ENCODE data around the gene DNAJB6. TPM values are rescaled to one million over a fixed set of nuclear protein-coding genes. Genes with fewer than 3 reads are reported as not detected.

Gene DNAJB6
- total RNA-seq, 2 donors from 2014 or later: 78.0 to 81.8 TPM

- Histone ChIP-seq H3K9ac (ENCODE audit: low read depth in 2 of 2, low read length in 2 of 2) (no peak overlapping the region), H3K27ac (no peak overlapping the region), H3K36me3 (no peaks in the 10 kb centered on the region), H3K27me3 (no peaks in the 10 kb centered on the region), H3K4me1 (no peaks in the 10 kb centered on the region), H3K4me3 (no peak overlapping the region), H3K9me3 (no peaks in the 10 kb centered on the region)
- intact Hi-C loops (cut with DNase I): no loop called here
- TF ChIP-seq CTCF (IDR thresholded peaks at IDR 0.05): no peak
- no peak for DNase-seq
Measured at GRCh38 chr7:157409753-157410727, 73.2 kb downstream of the DNAJB6 start.

DNA sequence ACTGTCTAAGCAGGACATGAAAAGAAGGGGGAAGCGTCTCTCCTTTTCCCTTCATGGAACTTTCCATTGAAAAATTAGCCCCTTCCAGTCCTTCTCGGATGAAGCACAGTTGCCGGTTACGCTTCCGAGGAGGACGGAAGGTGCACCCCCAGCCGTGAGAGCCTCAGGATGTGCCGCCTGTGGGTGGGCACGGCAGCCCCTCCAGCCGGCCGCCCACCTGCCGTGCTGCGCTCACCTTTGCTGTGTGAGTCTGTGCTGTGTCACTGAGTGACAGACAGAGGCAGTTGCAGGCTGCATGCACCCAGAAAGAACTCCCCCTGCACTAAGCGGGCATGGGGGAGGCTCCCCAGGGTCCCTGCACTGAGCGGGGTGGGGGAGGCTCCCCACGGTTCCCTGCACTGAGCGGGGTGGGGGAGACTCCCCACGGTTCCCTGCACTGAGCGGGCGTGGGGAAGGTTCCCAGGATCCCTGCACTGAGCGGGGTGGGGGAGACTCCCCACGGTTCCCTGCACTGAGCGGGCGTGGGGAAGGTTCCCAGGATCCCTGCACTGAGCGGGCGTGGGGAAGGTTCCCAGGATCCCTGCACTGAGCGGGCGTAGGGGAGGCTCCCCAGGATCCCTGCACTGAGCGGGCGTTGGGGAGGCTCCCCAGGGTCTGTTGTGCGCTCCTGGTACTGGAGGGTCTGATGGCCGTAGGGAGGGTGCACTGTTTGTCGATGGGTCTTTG is 74.2 kb downstream of the DNAJB6 start:
- H3K27ac ChIP-seq: no peak overlapping the region
- no peak for DNase-seq

DNA sequence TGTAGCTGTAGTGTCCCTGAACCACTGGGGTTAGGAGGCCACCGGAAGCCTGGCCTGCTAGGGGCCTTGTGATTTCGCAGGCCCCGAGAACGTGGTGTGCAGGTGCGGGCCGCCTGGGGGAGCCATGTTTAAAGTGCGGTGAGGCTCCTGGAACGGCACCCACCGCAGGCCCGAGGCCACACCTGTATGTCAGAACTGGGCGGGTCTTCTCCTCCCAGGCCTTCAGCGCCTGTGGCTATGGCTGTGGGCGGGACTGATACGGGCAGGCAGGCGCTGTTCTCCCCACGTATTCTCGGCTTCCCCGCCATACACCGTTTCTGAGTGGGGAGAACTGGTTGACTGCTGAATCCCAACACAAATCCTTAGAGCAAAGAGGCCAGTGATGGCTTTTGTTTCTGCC is 74.8 kb downstream of the DNAJB6 start:
- Histone ChIP-seq H3K9me3 (no peaks in the 10 kb centered on the region), H3K27ac (no peak overlapping the region), H3K9ac (ENCODE audit: low read depth in 2 of 2, low read length in 2 of 2) (no peak overlapping the region), H3K4me1 (no peaks in the 10 kb centered on the region), H3K4me3 (no peak overlapping the region), H3K27me3 (no peaks in the 10 kb centered on the region), H3K36me3 (no peaks in the 10 kb centered on the region)
- TF ChIP-seq CTCF (IDR thresholded peaks at IDR 0.05): no peak
- intact Hi-C loops (cut with DNase I): no loop called here
- DNase-seq: no peak

More for the DNA sequence above, 74.2 kb downstream of the DNAJB6 start:
- intact Hi-C loops (cut with DNase I): no loop called here
- Histone ChIP-seq H3K27me3 (no peaks in the 10 kb centered on the region), H3K9me3 (no peaks in the 10 kb centered on the region), H3K9ac (ENCODE audit: low read depth in 2 of 2, low read length in 2 of 2) (no peak overlapping the region), H3K4me1 (no peaks in the 10 kb centered on the region), H3K36me3 (no peaks in the 10 kb centered on the region), H3K4me3 (no peak overlapping the region)
- TF ChIP-seq CTCF (IDR thresholded peaks at IDR 0.05): no peak

- no peaks in the 10 kb centered on the region for H3K36me3 ChIP-seq
- no peak overlapping the region for H3K4me3 ChIP-seq
- intact Hi-C loops (cut with DNase I): no loop called here
- no peak for TF ChIP-seq CTCF (IDR thresholded peaks at IDR 0.05)
- no peaks in the 10 kb centered on the region for H3K9me3 ChIP-seq
- H3K27me3 ChIP-seq: no peaks in the 10 kb centered on the region
- no peak overlapping the region for H3K9ac ChIP-seq (ENCODE audit: low read depth in 2 of 2, low read length in 2 of 2)
- no peaks in the 10 kb centered on the region for H3K4me1 ChIP-seq
- DNase-seq: no peak
- H3K27ac ChIP-seq: no peak overlapping the region
Measured at GRCh38 chr7:157412021-157412443, 75.2 kb downstream of the DNAJB6 start.

DNA sequence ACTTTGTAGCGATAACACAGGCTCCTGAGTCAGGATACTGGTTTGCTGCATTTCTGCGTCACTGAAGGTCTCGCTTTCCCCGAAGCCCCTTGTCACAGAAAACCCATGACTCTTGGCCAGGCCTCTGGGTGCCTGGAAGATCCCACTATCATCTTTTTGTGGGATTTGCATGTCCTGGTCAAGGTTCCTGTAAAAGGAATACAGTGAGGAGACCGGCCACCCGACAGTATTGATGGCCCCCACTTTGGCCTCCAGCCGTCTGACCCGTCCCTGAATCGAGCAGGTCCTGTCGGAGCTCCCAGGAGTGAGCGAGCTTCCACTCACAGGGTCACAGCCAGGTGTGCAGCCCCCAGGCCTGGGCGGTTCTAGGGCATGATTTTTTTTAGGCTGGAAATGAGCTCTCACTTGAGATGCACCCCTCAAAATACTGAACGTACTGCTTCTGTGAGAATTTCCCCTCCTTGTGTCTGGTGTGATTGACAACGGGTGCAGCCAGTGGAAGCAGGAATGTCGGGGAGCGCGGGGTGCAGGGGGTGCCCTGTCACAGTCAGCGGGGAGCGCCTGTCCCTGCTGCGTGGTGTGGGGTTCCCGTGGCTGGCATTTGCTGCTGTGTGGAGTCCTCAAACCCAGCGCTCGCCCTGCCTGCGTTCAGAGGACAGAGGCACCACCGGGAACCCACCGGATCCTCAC is 75.8 kb downstream of the DNAJB6 start:
- no peaks in the 10 kb centered on the region for H3K27me3 ChIP-seq
- H3K9me3 ChIP-seq: no peaks in the 10 kb centered on the region
- DNase-seq: no peak
- no peak for TF ChIP-seq CTCF (IDR thresholded peaks at IDR 0.05)
- intact Hi-C loops (cut with DNase I): no loop called here
- no peaks in the 10 kb centered on the region for H3K4me1 ChIP-seq
- H3K36me3 ChIP-seq: no peaks in the 10 kb centered on the region
- H3K4me3 ChIP-seq: no peak overlapping the region
- no peak overlapping the region for H3K27ac ChIP-seq
- H3K9ac ChIP-seq (ENCODE audit: low read depth in 2 of 2, low read length in 2 of 2): no peak overlapping the region
